Mesenchymal stem cell (in vitro differentiated cells and primary cell): Measurements from ENCODE around the gene AKIRIN2.

Experiments
- DNase-seq: peaks from one replicate; pipeline ENCODE4 v3.0.0-alpha.2; 2013
- H2AFZ ChIP-seq: one replicate; pipeline ENCODE4 v1.6.1; 2013; ENCODE audit warnings: low read depth, mild to moderate bottlenecking, control low read depth, inconsistent platforms, low read length, moderate library complexity
- H2AK5ac ChIP-seq: 2 replicates; pipeline ENCODE4 v1.6.1; 2013; ENCODE audit warnings: low read length, moderate library complexity, mild to moderate bottlenecking, inconsistent platforms; ENCODE audit not compliant: severe bottlenecking
- H2BK120ac ChIP-seq: one replicate; pipeline ENCODE4 v1.6.1; 2013; ENCODE audit warnings: low read depth, mild to moderate bottlenecking, inconsistent platforms, low read length, moderate library complexity
- H2BK12ac ChIP-seq, 2 experiments: one replicate each; pipeline ENCODE4 v1.6.1; 2013; ENCODE audit warnings: inconsistent platforms in 2 of 2, low read length in 2 of 2, mild to moderate bottlenecking in 2 of 2, moderate library complexity in 2 of 2, control low read depth in 1 of 2
- H2BK15ac ChIP-seq: one replicate; pipeline ENCODE4 v1.6.1; 2013; ENCODE audit warnings: mild to moderate bottlenecking, low read depth, inconsistent platforms; ENCODE audit not compliant: poor library complexity, severe bottlenecking
- H2BK5ac ChIP-seq: 2 replicates; pipeline ENCODE4 v1.6.1; 2013; ENCODE audit warnings: low read depth, mild to moderate bottlenecking, low read length, control low read depth, inconsistent platforms; ENCODE audit not compliant: poor library complexity, severe bottlenecking
- H3K14ac ChIP-seq, 2 experiments: one replicate each; pipeline ENCODE4 v1.6.1; 2013; ENCODE audit warnings: inconsistent platforms in 2 of 2, low read length in 2 of 2, control low read depth in 1 of 2, mild to moderate bottlenecking in 1 of 2, moderate library complexity in 1 of 2
- H3K18ac ChIP-seq, 2 experiments: one replicate each; pipeline ENCODE4 v1.6.1; 2013; ENCODE audit warnings: inconsistent platforms in 2 of 2, low read length in 2 of 2, control low read depth in 1 of 2, low read depth in 1 of 2, mild to moderate bottlenecking in 1 of 2
- H3K23ac ChIP-seq, 2 experiments: one replicate each; pipeline ENCODE4 v1.6.1; 2013; ENCODE audit warnings: inconsistent platforms in 2 of 2, low read length in 2 of 2, mild to moderate bottlenecking in 2 of 2, moderate library complexity in 2 of 2, control low read depth in 1 of 2
- H3K27ac ChIP-seq: 2 replicates; pipeline ENCODE4 v1.5.1; 2013; ENCODE audit warnings: mild to moderate bottlenecking, moderate library complexity, low read length, control low read depth, inconsistent platforms; ENCODE audit not compliant: poor library complexity, severe bottlenecking
- H3K27me3 ChIP-seq, 2 experiments: 2 replicates each; pipeline versions ENCODE4 v1.6.1 to v1.7.0; 2013; ENCODE audit warnings: low read length in 2 of 2, mild to moderate bottlenecking in 2 of 2, moderate library complexity in 2 of 2, control low read depth in 1 of 2, inconsistent platforms in 1 of 2; ENCODE audit not compliant: control insufficient read depth in 1 of 2, insufficient read depth in 1 of 2
- H3K36me3 ChIP-seq, 2 experiments: 2 replicates each; pipeline versions ENCODE4 v1.6.1 to v1.7.0; 2013; ENCODE audit warnings: low read length in 2 of 2, control low read depth in 1 of 2, inconsistent platforms in 1 of 2, low read depth in 1 of 2, mild to moderate bottlenecking in 1 of 2; ENCODE audit not compliant: insufficient read depth in 2 of 2, control insufficient read depth in 1 of 2
- H3K4ac ChIP-seq, 2 experiments: one replicate each; pipeline ENCODE4 v1.6.1; 2013; ENCODE audit warnings: inconsistent platforms in 2 of 2, low read length in 2 of 2, mild to moderate bottlenecking in 2 of 2, moderate library complexity in 2 of 2, control low read depth in 1 of 2, low read depth in 1 of 2
- H3K4me1 ChIP-seq: 2 replicates; pipeline ENCODE4 v1.6.1; 2013; ENCODE audit warnings: low read depth, low read length, control low read depth; ENCODE audit not compliant: control insufficient read depth, insufficient read depth
- H3K4me2 ChIP-seq: 2 replicates; pipeline ENCODE4 v1.6.1; 2013; ENCODE audit warnings: low read length, mild to moderate bottlenecking, inconsistent platforms; ENCODE audit not compliant: poor library complexity, severe bottlenecking
- H3K4me3 ChIP-seq, 2 experiments: 2 replicates each; pipeline versions ENCODE4 v1.5.1 to v1.7.0; 2013; ENCODE audit warnings: low read length in 2 of 2, mild to moderate bottlenecking in 2 of 2, control low read depth in 1 of 2, low read depth in 1 of 2; ENCODE audit not compliant: insufficient read depth in 1 of 2
- H3K79me1 ChIP-seq: replicated peaks from 2 replicates; pipeline ENCODE4 v1.6.1; 2013; ENCODE audit warnings: mild to moderate bottlenecking, control low read depth, low read length, inconsistent platforms; ENCODE audit not compliant: poor library complexity, severe bottlenecking
- H3K9ac ChIP-seq: 2 replicates; pipeline ENCODE4 v1.7.0; 2013; ENCODE audit warnings: mild to moderate bottlenecking, low read length, moderate library complexity
- H3K9me3 ChIP-seq: 2 replicates; pipeline ENCODE4 v1.7.0; 2013; ENCODE audit warnings: mild to moderate bottlenecking, low read length; ENCODE audit not compliant: control insufficient read depth
- H4K8ac ChIP-seq: one replicate; pipeline ENCODE4 v1.6.1; 2013; ENCODE audit warnings: inconsistent platforms, mild to moderate bottlenecking, low read length, moderate library complexity
- H4K91ac ChIP-seq: one replicate; pipeline ENCODE4 v1.6.1; 2013; ENCODE audit warnings: mild to moderate bottlenecking, low read length, inconsistent platforms
- WGBS: methylation state at CpG from one replicate; pipeline ENCODE4 v1.1.7; 2013; ENCODE audit warnings: mixed read lengths; 5-methylcytosine and 5-hydroxymethylcytosine counted together

Gene AKIRIN2

DNA sequence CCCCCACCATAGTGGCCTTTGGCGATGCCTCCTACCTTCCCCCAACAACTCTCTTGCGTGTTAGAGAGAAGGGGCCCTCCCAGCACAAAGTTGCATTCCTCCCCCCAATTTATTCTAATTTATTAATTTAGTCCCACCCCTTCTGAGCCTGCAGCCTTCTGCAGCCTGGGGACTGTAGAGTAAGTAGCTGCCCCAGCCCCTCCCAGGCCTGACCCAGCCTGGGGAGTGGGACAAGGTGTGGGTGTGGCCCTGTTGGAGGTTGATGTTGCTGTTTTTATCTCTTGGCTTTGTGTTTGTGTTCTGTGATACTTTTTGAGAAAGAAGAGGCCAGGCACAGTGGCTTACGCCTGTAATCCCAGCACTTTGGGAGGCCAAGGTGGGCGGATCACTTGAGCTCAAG, 62.7 kb downstream of the AKIRIN2 start:
- DNase-seq: no peak

DNA sequence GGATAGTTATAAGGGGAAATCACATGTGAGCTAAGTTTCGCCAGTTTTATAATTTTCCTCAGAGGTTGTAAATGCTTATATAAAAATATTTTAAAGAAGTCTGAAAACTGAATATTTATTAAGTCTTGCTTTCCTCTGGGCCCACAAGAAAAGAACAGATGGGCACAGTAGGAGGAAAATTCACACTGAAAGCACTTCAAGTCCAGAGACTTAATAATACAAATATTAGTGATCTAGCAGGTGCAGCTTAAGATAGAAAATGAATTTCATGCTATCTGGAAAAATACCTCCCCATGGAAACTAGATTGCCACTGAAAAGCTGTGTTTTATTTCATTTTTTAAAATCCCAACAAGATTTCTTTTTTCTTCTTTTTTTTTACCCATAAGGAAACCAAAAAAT, 64.9 kb downstream of the AKIRIN2 start:
- Histone ChIP-seq H2BK15ac (no peak overlapping the region), H3K23ac (no peak overlapping the region), H3K18ac (no peak overlapping the region), H4K8ac (no peak overlapping the region), H3K4me1 (no peaks in the 10 kb centered on the region), H2BK5ac (no peak overlapping the region), H2BK120ac (no peak overlapping the region), H2BK12ac (no peak overlapping the region), H3K4me2 (no peak overlapping the region), H3K36me3 (peaks cover 9 to 63% of the 10 kb centered on the region in 2 experiments), H3K79me1 (peaks cover 5% of the 10 kb centered on the region), H3K4me3 (no peak overlapping the region), H2AFZ (no peak overlapping the region), H4K91ac (no peak overlapping the region), H3K14ac (no peak overlapping the region), H3K9me3 (no peaks in the 10 kb centered on the region), H3K27ac (no peak overlapping the region), H3K4ac (no peak overlapping the region), H3K9ac (no peak overlapping the region), H2AK5ac (no peak overlapping the region), H3K27me3 (no peaks in the 10 kb centered on the region)
- DNase-seq: no peak
- WGBS: no CpG with 5 or more reads among the region's 1 CpG

More for the DNA sequence above, 62.7 kb downstream of the AKIRIN2 start:
- H3K23ac ChIP-seq: no peak overlapping the region
- H4K8ac ChIP-seq: no peak overlapping the region
- H3K79me1 ChIP-seq: peaks cover 3% of the 10 kb centered on the region
- no peak overlapping the region for H2BK12ac ChIP-seq
- H3K27ac ChIP-seq: no peak overlapping the region
- no peak overlapping the region for H3K4me3 ChIP-seq
- H2BK120ac ChIP-seq: no peak overlapping the region
- H3K9ac ChIP-seq: no peak overlapping the region
- H2AFZ ChIP-seq: no peak overlapping the region
- H3K4me1 ChIP-seq: no peaks in the 10 kb centered on the region
- H3K27me3 ChIP-seq: no peaks in the 10 kb centered on the region
- peaks cover 9 to 47% of the 10 kb centered on the region in 2 experiments for H3K36me3 ChIP-seq
- H3K14ac ChIP-seq: no peak overlapping the region
- no peak overlapping the region for H2BK15ac ChIP-seq
- WGBS: 100% methylated on average over 2 of the region's 4 CpGs
- no peak overlapping the region for H3K4me2 ChIP-seq
- H2AK5ac ChIP-seq: no peak overlapping the region
- H3K9me3 ChIP-seq: no peaks in the 10 kb centered on the region
- no peak overlapping the region for H3K4ac ChIP-seq
- H2BK5ac ChIP-seq: no peak overlapping the region
- no peak overlapping the region for H3K18ac ChIP-seq
- H4K91ac ChIP-seq: no peak overlapping the region

DNA sequence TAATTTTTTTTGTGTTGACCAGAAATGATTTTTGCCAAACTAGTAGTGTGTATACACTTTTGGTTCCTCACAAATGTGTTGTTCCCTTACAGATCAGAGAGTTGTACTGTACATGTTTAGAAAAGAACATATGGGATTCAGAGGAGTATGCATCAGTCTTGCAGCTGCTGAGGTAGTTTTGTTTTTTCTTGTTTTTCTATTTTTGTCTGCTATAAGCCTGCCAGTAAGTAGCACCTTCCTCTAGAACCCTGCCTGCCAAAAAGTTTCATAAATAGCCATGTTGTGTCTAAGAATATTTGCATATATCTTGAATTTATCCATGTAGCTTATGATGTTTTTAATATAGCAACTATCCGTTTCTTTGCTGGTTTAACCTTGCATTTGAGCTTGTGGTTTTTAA, 65.7 kb downstream of the AKIRIN2 start:
- Histone ChIP-seq H3K14ac (no peak overlapping the region), H2BK5ac (no peak overlapping the region), H3K4me2 (no peak overlapping the region), H3K4me3 (no peak overlapping the region), H3K18ac (no peak overlapping the region), H3K79me1 (peaks cover 5% of the 10 kb centered on the region), H3K4me1 (no peaks in the 10 kb centered on the region), H2AK5ac (no peak overlapping the region), H2BK12ac (no peak overlapping the region), H3K4ac (no peak overlapping the region), H2BK120ac (no peak overlapping the region), H3K36me3 (peaks cover 9 to 63% of the 10 kb centered on the region in 2 experiments), H3K23ac (no peak overlapping the region), H4K8ac (no peak overlapping the region), H4K91ac (no peak overlapping the region), H3K9ac (no peak overlapping the region), H2BK15ac (no peak overlapping the region), H3K27ac (no peak overlapping the region), H3K9me3 (no peaks in the 10 kb centered on the region), H3K27me3 (no peaks in the 10 kb centered on the region), H2AFZ (no peak overlapping the region)
- DNase-seq: no peak
- WGBS: 80% methylated on average over 1 of the region's 1 CpG

DNA sequence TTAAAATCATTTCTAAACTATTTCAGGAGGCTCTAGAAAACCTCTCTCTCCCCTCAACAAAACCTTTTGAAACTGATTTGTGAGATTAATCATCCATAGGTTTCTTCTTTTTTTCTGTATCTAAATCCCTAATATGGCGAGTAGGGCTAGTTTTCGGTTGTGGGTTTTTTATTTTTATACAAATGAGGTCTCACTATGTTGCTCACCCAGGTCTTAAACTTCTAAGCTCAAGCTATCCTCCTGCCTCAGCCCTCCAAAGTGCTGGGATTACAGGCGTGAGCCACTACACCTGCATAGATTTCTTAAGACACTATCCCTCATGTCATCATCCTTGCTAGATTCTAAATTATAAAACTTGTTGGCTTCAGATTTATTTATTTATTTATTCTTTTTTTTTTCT, 68.2 kb downstream of the AKIRIN2 start:
- no peak overlapping the region for H3K27ac ChIP-seq
- no peaks in the 10 kb centered on the region for H3K9me3 ChIP-seq
- no peak overlapping the region for H4K91ac ChIP-seq
- no peaks in the 10 kb centered on the region for H3K4me1 ChIP-seq
- H3K18ac ChIP-seq: no peak overlapping the region
- H3K4me3 ChIP-seq: no peak overlapping the region
- DNase-seq: no peak
- H3K36me3 ChIP-seq: peaks cover 2 to 62% of the 10 kb centered on the region in 2 experiments
- no peaks in the 10 kb centered on the region for H3K27me3 ChIP-seq
- H3K4ac ChIP-seq: no peak overlapping the region
- H2BK120ac ChIP-seq: no peak overlapping the region
- H3K9ac ChIP-seq: no peak overlapping the region
- H3K14ac ChIP-seq: no peak overlapping the region
- no peak overlapping the region for H4K8ac ChIP-seq
- H2BK12ac ChIP-seq: no peak overlapping the region
- no peak overlapping the region for H2BK15ac ChIP-seq
- H3K79me1 ChIP-seq: peaks cover 2% of the 10 kb centered on the region
- H3K23ac ChIP-seq: no peak overlapping the region
- no peak overlapping the region for H2AK5ac ChIP-seq
- WGBS: 100% methylated on average over 3 of the region's 3 CpGs
- H2AFZ ChIP-seq: no peak overlapping the region
- no peak overlapping the region for H3K4me2 ChIP-seq
- H2BK5ac ChIP-seq: no peak overlapping the region
